ENCODE results near the gene ARHGAP5. TPM values are rescaled to one million over a fixed set of nuclear protein-coding genes. Genes with fewer than 3 reads are reported as not detected.

ARHGAP5 gene
- total RNA-seq, 1 donor from 2014 or later: 97.9 TPM

GRCh38 chr14:32070282-32070681, 6.8 kb upstream of the ARHGAP5 start:
- Histone ChIP-seq H3K4me3 (no peak overlapping the region), H3K36me3 (no peaks in the 10 kb centered on the region), H3K27ac (no peak overlapping the region), H3K4me1 (peaks cover 11% of the 10 kb centered on the region), H3K27me3 (ENCODE audit: low read depth) (no peaks in the 10 kb centered on the region), H3K9me3 (no peaks in the 10 kb centered on the region)
- TF ChIP-seq CTCF (IDR thresholded peaks at IDR 0.05): no peak
- intact Hi-C loops (cut with DNase I): loop anchor here (5.0 kb wide), 1 partner anchor 182 kb away; no protein-coding TSS in a partner anchor
- ATAC-seq (no peak), DNase-seq (no peak)

DNA sequence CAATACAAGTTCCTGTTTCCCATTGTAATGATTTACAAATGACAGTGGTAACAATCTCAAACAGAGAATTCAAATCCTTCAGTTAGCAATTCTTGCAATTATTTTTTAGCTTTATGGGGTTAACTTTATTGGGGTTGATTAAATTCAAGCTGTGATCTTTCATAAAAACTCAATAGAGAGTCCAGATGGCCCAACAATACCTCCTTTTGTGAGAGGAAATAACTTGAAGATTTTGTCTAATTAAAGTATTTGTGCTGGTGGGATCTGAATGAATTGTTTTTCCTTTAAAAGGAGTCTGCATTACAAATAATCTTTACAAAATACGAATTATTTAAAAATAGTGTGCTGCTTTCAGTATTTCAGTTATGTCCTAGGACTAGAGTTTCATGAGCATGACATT, 4.4 kb upstream of the ARHGAP5 start:
- H3K4me3 ChIP-seq: no peak overlapping the region
- no peaks in the 10 kb centered on the region for H3K27me3 ChIP-seq (ENCODE audit: low read depth)
- H3K36me3 ChIP-seq: no peaks in the 10 kb centered on the region
- H3K9me3 ChIP-seq: no peaks in the 10 kb centered on the region
- DNase-seq (no peak), ATAC-seq (no peak)
- TF ChIP-seq CTCF (IDR thresholded peaks at IDR 0.05): no peak
- H3K4me1 ChIP-seq: peaks cover 16% of the 10 kb centered on the region
- no peak overlapping the region for H3K27ac ChIP-seq
- intact Hi-C loops (cut with DNase I): loop anchor here (5.0 kb wide), 1 partner anchor 180 kb away; no protein-coding TSS in a partner anchor

GRCh38 chr14:32073537-32074189, 3.4 kb upstream of the ARHGAP5 start:
- DNase-seq (no peak), ATAC-seq (no peak)
- Histone ChIP-seq H3K27ac (no peak overlapping the region), H3K4me3 (no peak overlapping the region), H3K27me3 (ENCODE audit: low read depth) (no peaks in the 10 kb centered on the region), H3K36me3 (no peaks in the 10 kb centered on the region), H3K4me1 (peaks cover 21% of the 10 kb centered on the region), H3K9me3 (no peaks in the 10 kb centered on the region)
- intact Hi-C loops (cut with DNase I): loop anchor here (5.0 kb wide), 1 partner anchor 179 kb away; no protein-coding TSS in a partner anchor
- TF ChIP-seq CTCF (IDR thresholded peaks at IDR 0.05): peak; percentile 77

- DNase-seq: no peak
- H3K9me3 ChIP-seq: no peaks in the 10 kb centered on the region
- peak overlapping the region; percentile 89 for H3K4me3 ChIP-seq
- peak overlapping the region; percentile 95 for H3K27ac ChIP-seq
- no peaks in the 10 kb centered on the region for H3K36me3 ChIP-seq
- ATAC-seq: no peak
- intact Hi-C loops (cut with DNase I): loop anchor here (5.0 kb wide), 1 partner anchor 177 kb away; no protein-coding TSS in a partner anchor
- no peak for TF ChIP-seq CTCF (IDR thresholded peaks at IDR 0.05)
- peaks cover 34% of the 10 kb centered on the region for H3K4me1 ChIP-seq
- H3K27me3 ChIP-seq (ENCODE audit: low read depth): no peaks in the 10 kb centered on the region
Measured at GRCh38 chr14:32074887-32075572, 2.1 kb upstream of the ARHGAP5 start.

GRCh38 chr14:32075672-32076277, 1.3 kb upstream of the ARHGAP5 start:
- ATAC-seq (peak; percentile 45 to 46), DNase-seq (peak; percentile 67)
- Histone ChIP-seq H3K36me3 (no peaks in the 10 kb centered on the region), H3K9me3 (no peaks in the 10 kb centered on the region), H3K27me3 (ENCODE audit: low read depth) (no peaks in the 10 kb centered on the region), H3K4me3 (peak overlapping the region; percentile 89), H3K4me1 (peaks cover 38% of the 10 kb centered on the region), H3K27ac (peak overlapping the region; percentile 95)
- no peak for TF ChIP-seq CTCF (IDR thresholded peaks at IDR 0.05)
- intact Hi-C loops (cut with DNase I): no loop called here

All from lower lobe of right lung (tissue), 2 donors.